Measurements from ENCODE around the gene EPS15.

Gene EPS15

DNA sequence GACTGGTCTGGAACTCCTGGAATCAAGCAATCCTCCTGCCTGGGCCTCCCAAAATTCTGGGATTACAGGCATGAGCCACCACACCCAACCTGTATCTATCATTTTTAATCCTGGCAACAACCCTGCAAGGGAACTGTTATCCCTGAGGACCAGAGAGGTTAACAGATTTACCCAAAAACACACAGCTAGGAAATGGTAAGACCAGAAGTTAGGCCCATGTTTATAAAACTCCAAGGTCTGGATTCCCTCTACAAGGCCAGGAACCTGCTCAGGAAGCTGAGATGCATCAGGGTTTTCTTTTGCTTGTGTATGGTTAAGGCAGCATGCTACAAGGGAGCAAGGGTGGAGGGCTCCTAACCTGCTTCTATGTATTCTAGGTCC lies 170.9 kb downstream of the EPS15 start:
- TF ChIP-seq, protein P1, sequence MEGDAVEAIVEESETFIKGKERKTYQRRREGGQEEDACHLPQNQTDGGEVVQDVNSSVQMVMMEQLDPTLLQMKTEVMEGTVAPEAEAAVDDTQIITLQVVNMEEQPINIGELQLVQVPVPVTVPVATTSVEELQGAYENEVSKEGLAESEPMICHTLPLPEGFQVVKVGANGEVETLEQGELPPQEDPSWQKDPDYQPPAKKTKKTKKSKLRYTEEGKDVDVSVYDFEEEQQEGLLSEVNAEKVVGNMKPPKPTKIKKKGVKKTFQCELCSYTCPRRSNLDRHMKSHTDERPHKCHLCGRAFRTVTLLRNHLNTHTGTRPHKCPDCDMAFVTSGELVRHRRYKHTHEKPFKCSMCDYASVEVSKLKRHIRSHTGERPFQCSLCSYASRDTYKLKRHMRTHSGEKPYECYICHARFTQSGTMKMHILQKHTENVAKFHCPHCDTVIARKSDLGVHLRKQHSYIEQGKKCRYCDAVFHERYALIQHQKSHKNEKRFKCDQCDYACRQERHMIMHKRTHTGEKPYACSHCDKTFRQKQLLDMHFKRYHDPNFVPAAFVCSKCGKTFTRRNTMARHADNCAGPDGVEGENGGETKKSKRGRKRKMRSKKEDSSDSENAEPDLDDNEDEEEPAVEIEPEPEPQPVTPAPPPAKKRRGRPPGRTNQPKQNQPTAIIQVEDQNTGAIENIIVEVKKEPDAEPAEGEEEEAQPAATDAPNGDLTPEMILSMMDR (IDR thresholded peaks at IDR 0.05; ENCODE audit: low read depth, low read length, missing control alignments) = no peak
- DNase-seq (ENCODE audit: extremely low read depth, low read depth) = no peak
- H3K4me3 ChIP-seq (replicated peaks; ENCODE audit: low read depth, low read length) = no peak overlapping the region

DNA sequence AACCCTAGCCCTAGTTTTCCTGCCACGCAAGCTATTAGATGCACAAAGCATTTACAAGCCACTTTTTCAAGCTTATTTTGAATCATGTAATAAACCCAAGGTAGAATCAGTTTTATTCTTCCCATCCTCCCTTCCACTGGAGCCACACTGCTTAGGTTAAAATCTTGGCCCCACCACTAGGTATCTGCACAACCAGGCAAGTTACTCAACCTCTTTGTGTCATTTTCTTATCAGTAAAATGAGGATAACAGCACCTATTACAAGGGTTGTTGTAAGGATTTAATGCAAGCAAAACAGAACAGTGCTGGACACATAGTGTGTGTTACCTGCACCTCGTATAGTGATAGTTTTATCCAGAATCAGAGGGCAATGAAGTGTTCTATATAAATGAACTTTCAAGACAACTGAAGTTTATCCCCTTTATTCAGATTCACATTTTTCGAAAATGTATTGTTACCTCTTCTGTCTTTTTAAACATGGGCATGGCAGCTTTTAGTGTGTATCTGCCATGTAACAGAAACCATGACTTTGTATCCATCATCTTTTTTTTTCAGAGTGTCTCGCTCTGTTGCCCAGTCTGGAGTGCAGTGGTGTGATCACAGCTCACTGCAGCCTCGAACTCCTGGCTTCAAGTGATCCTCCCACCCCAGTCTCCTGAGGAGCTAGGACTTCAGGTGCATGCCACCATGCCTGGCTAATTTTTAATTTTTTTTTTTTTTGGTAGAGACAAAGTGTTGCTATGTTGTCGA lies 171.5 kb downstream of the EPS15 start:
- no peak overlapping the region for H3K4me3 ChIP-seq (replicated peaks; ENCODE audit: low read depth, low read length)
- no peak for DNase-seq (ENCODE audit: extremely low read depth, low read depth)
- TF ChIP-seq, protein P1 (IDR thresholded peaks at IDR 0.05; ENCODE audit: low read depth, low read length, missing control alignments) = no peak

DNA sequence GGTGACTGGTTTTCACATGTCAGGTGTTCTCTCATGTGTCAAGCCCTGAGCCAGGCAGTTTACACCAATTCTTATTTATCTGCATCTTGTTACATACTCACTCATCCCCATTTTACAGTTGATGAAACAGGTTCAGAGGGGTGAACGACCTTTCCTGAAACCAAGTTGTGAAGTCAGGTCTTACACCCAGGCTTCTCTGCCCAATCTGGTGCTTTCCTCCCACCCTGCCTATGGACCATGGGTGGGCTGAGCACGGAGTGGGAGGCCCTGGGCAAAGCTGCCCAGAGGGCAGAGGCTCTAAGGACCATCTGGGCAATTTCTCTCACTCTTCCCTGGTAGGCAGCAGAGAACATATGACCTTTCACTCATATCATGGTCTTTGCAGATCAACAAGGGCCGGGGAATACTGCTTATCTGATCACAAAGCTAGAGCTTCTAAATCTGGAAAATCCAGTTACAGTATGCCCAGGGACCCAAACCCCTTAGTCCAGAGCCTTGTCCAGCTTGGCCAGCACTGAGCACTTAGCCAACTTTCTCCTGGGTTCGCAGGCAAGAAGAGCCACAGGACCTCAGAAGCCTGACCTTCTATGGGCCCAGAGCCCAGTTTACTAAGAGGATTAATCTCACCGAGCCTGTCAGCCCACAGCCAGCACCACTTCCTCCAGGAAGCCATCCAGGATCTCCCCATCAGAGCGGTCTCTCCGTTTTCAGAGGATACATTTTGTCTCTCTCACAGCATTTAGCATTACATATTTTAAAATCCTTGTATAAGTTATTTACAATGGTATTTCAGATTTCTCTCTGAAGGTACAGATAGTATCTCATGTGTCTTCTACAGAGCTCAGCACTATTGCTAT lies 172.8 kb downstream of the EPS15 start:
- no peak for DNase-seq (ENCODE audit: extremely low read depth, low read depth)
- no peak overlapping the region for H3K4me3 ChIP-seq (replicated peaks; ENCODE audit: low read depth, low read length)
- TF ChIP-seq, protein P1 (IDR thresholded peaks at IDR 0.05; ENCODE audit: low read depth, low read length, missing control alignments) = no peak

DNA sequence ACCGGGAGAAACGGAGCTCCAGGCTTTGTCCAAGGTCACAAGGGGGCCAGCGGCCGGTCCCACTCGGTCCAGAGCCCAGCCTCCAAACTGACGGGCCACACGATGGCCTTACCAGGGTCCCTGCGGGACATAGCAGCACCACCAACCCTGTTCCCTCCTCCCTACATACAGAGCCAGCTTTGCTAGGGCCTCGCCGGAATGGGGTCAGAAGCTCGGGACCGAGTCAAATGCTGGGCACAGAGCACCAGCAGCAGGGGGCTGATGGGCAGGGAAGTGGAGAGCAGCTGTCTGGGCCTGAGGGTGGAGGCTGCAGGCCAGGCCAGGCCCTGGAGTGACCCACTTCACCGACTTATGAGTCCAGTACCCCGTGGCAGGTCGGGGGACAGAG lies 173.8 kb downstream of the EPS15 start:
- TF ChIP-seq, protein P1 (IDR thresholded peaks at IDR 0.05; ENCODE audit: low read depth, low read length, missing control alignments) = no peak
- DNase-seq (ENCODE audit: extremely low read depth, low read depth) = no peak
- no peak overlapping the region for H3K4me3 ChIP-seq (replicated peaks; ENCODE audit: low read depth, low read length)

DNA sequence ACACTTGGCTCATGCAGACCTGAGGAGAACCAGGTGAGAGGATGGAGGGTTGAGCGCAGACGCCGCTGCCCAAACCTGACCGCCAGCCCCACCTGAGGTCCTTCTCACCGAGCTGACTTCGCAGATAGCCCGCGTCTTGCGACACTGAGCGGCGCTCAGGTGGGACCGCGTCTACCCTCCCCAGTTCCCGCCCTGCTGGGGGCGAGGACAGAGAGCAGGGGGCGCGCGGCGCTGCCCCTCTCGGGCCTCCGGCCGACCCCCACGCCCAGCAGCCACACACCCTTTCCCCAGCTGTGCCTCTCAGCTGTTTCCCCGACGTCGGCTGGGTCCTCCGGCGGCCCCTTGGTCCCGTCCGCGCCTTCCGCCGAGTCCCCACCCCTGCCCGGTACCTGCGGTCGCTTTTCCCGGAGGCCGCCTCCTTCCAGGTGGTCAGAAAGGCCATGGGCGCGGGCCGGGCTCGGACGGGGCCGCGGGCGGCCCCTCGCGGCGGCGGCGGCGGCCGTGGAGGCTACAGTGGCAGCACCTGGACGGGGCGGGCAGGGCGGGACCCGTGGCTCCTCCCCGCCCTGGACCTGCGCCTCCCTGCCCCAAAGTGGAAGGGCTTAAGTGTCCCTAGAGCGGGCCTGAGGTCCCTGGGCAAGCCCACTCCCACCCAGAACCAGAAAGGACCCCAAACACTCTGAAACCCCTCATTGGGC lies 174.3 kb downstream of the EPS15 start:
- H3K4me3 ChIP-seq (replicated peaks; ENCODE audit: low read depth, low read length) = no peak overlapping the region
- TF ChIP-seq, protein P1 (IDR thresholded peaks at IDR 0.05; ENCODE audit: low read depth, low read length, missing control alignments) = no peak
- no peak for DNase-seq (ENCODE audit: extremely low read depth, low read depth)

DNA sequence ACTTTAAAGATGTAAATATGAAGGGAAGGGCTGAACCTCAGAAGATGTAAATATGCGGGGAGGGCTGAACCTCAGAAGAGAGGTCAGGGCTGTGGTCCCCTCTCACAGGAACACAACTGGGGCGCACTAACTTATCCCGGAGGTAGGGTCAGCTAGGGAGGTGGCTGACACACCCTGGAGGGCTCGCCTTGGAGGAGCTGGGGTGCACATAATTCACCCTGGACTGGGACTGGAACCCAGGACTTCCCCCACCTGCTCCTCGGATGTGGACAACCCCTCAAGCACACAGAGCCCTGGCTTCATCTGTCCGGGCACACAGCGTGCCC lies 174.8 kb downstream of the EPS15 start:
- H3K4me3 ChIP-seq (replicated peaks; ENCODE audit: low read depth, low read length) = no peak overlapping the region
- TF ChIP-seq, protein P1 (IDR thresholded peaks at IDR 0.05; ENCODE audit: low read depth, low read length, missing control alignments) = no peak
- DNase-seq (ENCODE audit: extremely low read depth, low read depth) = no peak
